Urothelium cell line (cell line): ENCODE data around the gene RPS6KA2.

Source experiments
- DNase-seq: peaks from one replicate; pipeline ENCODE4 v3.0.0; 2011; ENCODE audit warnings: low spot score, mixed read lengths
- FAIRE-seq: peaks from 2 replicates; lab custom pipeline; 2011; peaks lifted over from hg19 to GRCh38; lab: Jason Lieb, UNC

The RPS6KA2 gene

GRCh38 chr6:166579237-166579850 is 47.7 kb downstream of the RPS6KA2 start:
- FAIRE-seq (no peak), DNase-seq (no peak)

GRCh38 chr6:166578536-166579236 is 48.4 kb downstream of the RPS6KA2 start:
- FAIRE-seq (no peak), DNase-seq (no peak)

- no peak for FAIRE-seq
Observed at GRCh38 chr6:166575205-166575604, 51.8 kb downstream of the RPS6KA2 start.

GRCh38 chr6:166573511-166574216 is 53.4 kb downstream of the RPS6KA2 start:
- DNase-seq (no peak), FAIRE-seq (no peak)

More at GRCh38 chr6:166575205-166575604, 51.8 kb downstream of the RPS6KA2 start:
- no peak for DNase-seq

GRCh38 chr6:166572370-166573261 is 54.4 kb downstream of the RPS6KA2 start:
- FAIRE-seq (no peak), DNase-seq (no peak)

GRCh38 chr6:166570929-166571713 is 55.9 kb downstream of the RPS6KA2 start:
- no peak for FAIRE-seq
- DNase-seq = no peak

GRCh38 chr6:166569206-166569605 is 57.8 kb downstream of the RPS6KA2 start:
- FAIRE-seq (no peak), DNase-seq (no peak)

GRCh38 chr6:166567813-166568212 is 59.2 kb downstream of the RPS6KA2 start:
- FAIRE-seq = no peak
- DNase-seq = no peak

- FAIRE-seq = no peak
- peak; percentile 80 for DNase-seq
Observed at GRCh38 chr6:166567107-166567506, 59.9 kb downstream of the RPS6KA2 start.

GRCh38 chr6:166566026-166567011 is 60.7 kb downstream of the RPS6KA2 start:
- DNase-seq = peak; percentile 16
- no peak for FAIRE-seq

- FAIRE-seq (no peak), DNase-seq (no peak)
Observed at GRCh38 chr6:166565084-166565967, 61.7 kb downstream of the RPS6KA2 start.

GRCh38 chr6:166563805-166564204 is 63.2 kb downstream of the RPS6KA2 start:
- DNase-seq (no peak), FAIRE-seq (no peak)

GRCh38 chr6:166563200-166563599 is 63.9 kb downstream of the RPS6KA2 start:
- FAIRE-seq = no peak
- DNase-seq = no peak

- FAIRE-seq = no peak
- DNase-seq = no peak
Observed at GRCh38 chr6:166562726-166563125, 64.3 kb downstream of the RPS6KA2 start.

GRCh38 chr6:166561771-166562359 is 65.2 kb downstream of the RPS6KA2 start:
- FAIRE-seq = no peak

GRCh38 chr6:166560222-166560621 is 66.8 kb downstream of the RPS6KA2 start:
- no peak for FAIRE-seq
- DNase-seq = no peak

More at GRCh38 chr6:166561771-166562359, 65.2 kb downstream of the RPS6KA2 start:
- no peak for DNase-seq

- DNase-seq = no peak
- no peak for FAIRE-seq
Observed at GRCh38 chr6:166559662-166560061, 67.4 kb downstream of the RPS6KA2 start.

GRCh38 chr6:166559211-166559610 is 67.8 kb downstream of the RPS6KA2 start:
- no peak for FAIRE-seq
- no peak for DNase-seq
